GM12878 (cell line): Measurements from ENCODE around the gene NFAM1. TPM values are rescaled to one million over a fixed set of nuclear protein-coding genes. Genes with fewer than 3 reads are reported as not detected.

ENCODE experiments used
- ATAC-seq: fragments of 200-7000 bp; cut with Tn5 transposase; 3 replicates; pipeline ENCODE4 v1.9.1; 2020; ENCODE audit warnings: mild to moderate bottlenecking, moderate library complexity
- BruUV-seq: library from RNA; stranded (reverse); fragments of 400-500 nt; replicated peaks from 2 replicates; lab custom pipeline; 2021; lab: Mats Ljungman, UMichigan
- CTCF ChIA-PET: fragments of 300-600 bp; sonication (Branson Sonifier 250); formaldehyde crosslinking; extraction: SDS; loops from one replicate; lab custom pipeline; 2021; ENCODE audit warnings: inconsistent platforms; lab: Yijun Ruan, JAX
- POLR2A ChIA-PET: fragments of 350-600 bp; formaldehyde crosslinking; extraction: SDS; loops from one replicate; lab custom pipeline; 2021; ENCODE audit warnings: inconsistent platforms; lab: Charles Lee
- RAD21 ChIA-PET: fragments of 300-600 bp; sonication (Branson Sonifier 250); formaldehyde crosslinking; loops from one replicate; lab custom pipeline; 2023; ENCODE audit warnings: antibody characterized with exemption; ENCODE audit not compliant: unreplicated experiment; lab: Charles Lee
- SMC1A ChIA-PET: fragments of 300-600 bp; sonication (Branson Sonifier 250); formaldehyde crosslinking; loops from one replicate; lab custom pipeline; 2023; ENCODE audit not compliant: unreplicated experiment, uncharacterized antibody; lab: Charles Lee
- DNase-seq: peaks from one replicate; pipeline ENCODE4 v3.0.0-alpha.2; 2011; ENCODE audit warnings: low read depth, low spot score
- FAIRE-seq: peaks from 3 replicates; lab custom pipeline; 2011; peaks lifted over from hg19 to GRCh38; lab: Jason Lieb, UNC
- H2AFZ ChIP-seq: 2 replicates; pipeline ENCODE4 v1.6.0; 2011; ENCODE audit warnings: low read depth, low read length, control low read depth; ENCODE audit not compliant: control insufficient read depth
- H3K27ac ChIP-seq: 2 replicates; pipeline ENCODE4 v1.5.1; 2011; ENCODE audit warnings: control low read depth; ENCODE audit not compliant: control insufficient read depth, insufficient read depth
- H3K27me3 ChIP-seq, 2 experiments: replicated peaks in 1 of 2; 2 replicates each; pipeline versions ENCODE4 v1.6.0 to v1.6.1; 2011; ENCODE audit warnings: low read length in 1 of 2; ENCODE audit not compliant: control insufficient read depth in 2 of 2, insufficient read depth in 2 of 2
- H3K36me3 ChIP-seq, 2 experiments: 2 replicates each; pipeline ENCODE4 v1.5.1; 2011; ENCODE audit warnings: low read length in 1 of 2; ENCODE audit not compliant: control insufficient read depth in 2 of 2, insufficient read depth in 2 of 2
- H3K4me1 ChIP-seq: 2 replicates; pipeline ENCODE4 v1.6.1; 2011; ENCODE audit warnings: mild to moderate bottlenecking, low read length, moderate library complexity, mixed read lengths; ENCODE audit not compliant: control insufficient read depth, insufficient read depth
- H3K4me2 ChIP-seq: 2 replicates; pipeline ENCODE4 v1.6.0; 2011; ENCODE audit warnings: control low read depth; ENCODE audit not compliant: control insufficient read depth, insufficient read depth
- H3K4me3 ChIP-seq: fragments of 200-600 bp; sonication (generic); 2 replicates; pipeline ENCODE4 v1.5.1; 2016
- H3K79me2 ChIP-seq: 2 replicates; pipeline ENCODE4 v1.6.0; 2011; ENCODE audit warnings: low read length; ENCODE audit not compliant: control insufficient read depth, insufficient read depth
- H3K9ac ChIP-seq: 2 replicates; pipeline ENCODE4 v1.8.0; 2011; ENCODE audit warnings: low read length, control low read depth, mixed read lengths; ENCODE audit not compliant: control insufficient read depth, insufficient read depth
- H3K9me3 ChIP-seq: replicated peaks from 3 replicates; pipeline ENCODE4 v1.5.1; 2011; ENCODE audit warnings: mild to moderate bottlenecking, low read length; ENCODE audit not compliant: control insufficient read depth, insufficient read depth
- H4K20me1 ChIP-seq: 2 replicates; pipeline ENCODE4 v1.6.0; 2011; ENCODE audit not compliant: control insufficient read depth, insufficient read depth
- CEBPZ ChIP-seq: fragments of 150-350 bp; IDR thresholded peaks from 2 replicates; pipeline ENCODE4 v1.6.1; 2016; ENCODE audit warnings: low read depth, low read length
- HDAC6 ChIP-seq: fragments of 200-600 bp; sonication (generic); IDR thresholded peaks from one replicate; pipeline ENCODE4 v1.8.0; 2017; ENCODE audit warnings: antibody characterized with exemption; ENCODE audit not compliant: unreplicated experiment
- NFYA ChIP-seq: IDR thresholded peaks from 2 replicates; pipeline ENCODE4 v1.6.1; 2011; ENCODE audit warnings: low read depth, mild to moderate bottlenecking, low read length, improper control_type of control experiment, borderline replicate concordance
- POU2F2 ChIP-seq: IDR thresholded peaks from 3 replicates; pipeline ENCODE4 v1.6.1; 2011; ENCODE audit warnings: low read depth, mild to moderate bottlenecking, low read length, borderline replicate concordance
- TAF1 ChIP-seq: IDR thresholded peaks from 2 replicates; pipeline ENCODE4 v1.6.1; 2011; ENCODE audit warnings: mild to moderate bottlenecking, low read depth, low read length, borderline replicate concordance
- TCF12 ChIP-seq: IDR thresholded peaks from 2 replicates; pipeline ENCODE4 v1.6.1; 2011; ENCODE audit warnings: low read depth, mild to moderate bottlenecking, low read length
- TCF3 ChIP-seq: IDR thresholded peaks from 2 replicates; pipeline ENCODE4 v1.6.1; 2012; ENCODE audit warnings: low read depth, mild to moderate bottlenecking, low read length, borderline replicate concordance; ENCODE audit not compliant: insufficient read depth
- ZNF217 ChIP-seq: fragments of 450-650 bp; IDR thresholded peaks from 2 replicates; pipeline ENCODE4 v1.6.1; 2017; ENCODE audit warnings: antibody characterized with exemption, mild to moderate bottlenecking
- ZNF274 ChIP-seq: IDR thresholded peaks from one replicate; pipeline ENCODE4 v1.8.0; 2011; ENCODE audit not compliant: insufficient read length, insufficient read depth
- WGBS: methylation state at CpG from one replicate; pipeline ENCODE4 v1.1.6; 2016; ENCODE audit warnings: low lambda C conversion rate; ENCODE audit not compliant: insufficient replicate concordance, insufficient coverage; ENCODE audit errors: missing lambda C conversion rate; 5-methylcytosine and 5-hydroxymethylcytosine counted together
- in situ Hi-C: fragments of 300-500 bp; cut with MboI; formaldehyde crosslinking; loops from 9 replicates; pipeline ENCODE4 v1.14.3; 2018; ENCODE audit warnings: mixed read lengths
- intact Hi-C: fragments of 100-400 bp; cut with micrococcal nuclease; formaldehyde crosslinking; loops from one replicate; pipeline ENCODE4 v1.14.2; 2022; ENCODE audit not compliant: unreplicated experiment
- polyA plus RNA-seq, 11 experiments: library from polyadenylated mRNA; depleted of rRNA in 4 of 11; unstranded in 6 of 11; stranded (reverse) in 5 of 11; fragments of >200 nt; fragmentation: Nextera tagmentation in 4 of 11; fragmentation: Illumina TruSeq in 1 of 11; extraction: Ambion mirVana in 4 of 11; extraction: Trizol in 1 of 11; gene quantifications; 1 replicate in 1 of 11; 2 replicates in 10 of 11; pipeline versions ENCODE4 v1.2.1 to v1.2.3, GENCODE V29; 2011 to 2016; ENCODE audit warnings: inconsistent platforms in 2 of 11, missing spikeins in 2 of 11, low read depth in 1 of 11
- total RNA-seq, 4 experiments: library from RNA; depleted of rRNA in 3 of 4; stranded (reverse); fragments of >200 nt in 3 of 4; fragmentation: Illumina TruSeq in 1 of 4; extraction: Trizol in 1 of 4; gene quantifications; 2 replicates each; pipeline versions ENCODE4 v1.2.1 to v1.2.3, GENCODE V29; 2013 to 2021
- TF ChIP-seq, protein P1 (sequence below), 3 experiments: IDR thresholded peaks in 2 of 3; conservative IDR thresholded peaks in 1 of 3; 2 replicates each; pipeline ENCODE4 v1.5.1; 2011; ENCODE audit warnings: low read depth in 3 of 3, low read length in 3 of 3, mild to moderate bottlenecking in 3 of 3, control low read depth in 2 of 3, moderate library complexity in 2 of 3, inconsistent platforms in 1 of 3, mixed read lengths in 1 of 3; ENCODE audit not compliant: control insufficient read depth in 2 of 3, insufficient read depth in 1 of 3; ENCODE audit errors: extremely low read depth in 1 of 3
- TF ChIP-seq, protein P2 (sequence below): fragments of 450-650 bp; IDR thresholded peaks from 2 replicates; pipeline ENCODE4 v1.6.1; 2018; ENCODE audit warnings: borderline replicate concordance, mild to moderate bottlenecking; ENCODE audit not compliant: partially characterized antibody

The NFAM1 gene
- total and polyA plus RNA-seq, 10 of the 15 experiments (the other 5 are each of a cell fraction or from before 2014, with no cell fraction given) = 0.13 to 1.3 (median 0.24) TPM; not detected in 3

DNA sequence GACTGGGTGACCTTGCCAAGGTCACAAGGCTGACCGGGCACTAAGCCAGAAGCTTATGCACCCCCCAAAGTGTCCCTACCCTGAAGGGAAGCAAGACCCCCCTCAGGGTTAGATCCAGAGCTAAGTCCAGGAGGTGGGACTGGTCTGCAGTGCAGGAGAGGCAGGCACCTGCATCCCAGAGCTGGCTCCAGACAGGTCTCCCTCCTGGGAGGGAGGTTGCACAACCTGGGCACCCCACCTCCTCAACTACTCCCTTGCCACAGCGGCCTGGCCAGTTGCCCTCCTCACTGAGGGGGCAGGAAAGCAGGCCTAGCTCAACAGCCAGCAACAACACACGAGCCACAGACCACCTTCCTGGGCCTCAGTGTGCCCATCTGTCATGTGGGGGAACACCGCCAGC, 86.7 kb downstream of the NFAM1 start:
- in situ Hi-C loops (no loop called here), intact Hi-C loops (no loop called here)
- Histone ChIP-seq H2AFZ (no peak overlapping the region), H3K36me3 (no peaks in the 10 kb centered on the region), H3K9ac (no peak overlapping the region), H3K27me3 (peaks cover 1 to 10% of the 10 kb centered on the region in 2 experiments; a peak in 3 of 4 replicates), H3K4me2 (no peak overlapping the region), H3K4me3 (no peak overlapping the region), H3K79me2 (no peaks in the 10 kb centered on the region), H4K20me1 (no peaks in the 10 kb centered on the region), H3K27ac (no peak overlapping the region), H3K4me1 (no peaks in the 10 kb centered on the region), H3K9me3 (no peaks in the 10 kb centered on the region)
- TF ChIP-seq NFYA (no peak), POU2F2 (no peak), TAF1 (no peak), ZNF274 (no peak), ZNF217 (no peak), TCF12 (no peak), CEBPZ (no peak), HDAC6 (no peak), TCF3 (no peak)
- TF ChIP-seq, protein P1, sequence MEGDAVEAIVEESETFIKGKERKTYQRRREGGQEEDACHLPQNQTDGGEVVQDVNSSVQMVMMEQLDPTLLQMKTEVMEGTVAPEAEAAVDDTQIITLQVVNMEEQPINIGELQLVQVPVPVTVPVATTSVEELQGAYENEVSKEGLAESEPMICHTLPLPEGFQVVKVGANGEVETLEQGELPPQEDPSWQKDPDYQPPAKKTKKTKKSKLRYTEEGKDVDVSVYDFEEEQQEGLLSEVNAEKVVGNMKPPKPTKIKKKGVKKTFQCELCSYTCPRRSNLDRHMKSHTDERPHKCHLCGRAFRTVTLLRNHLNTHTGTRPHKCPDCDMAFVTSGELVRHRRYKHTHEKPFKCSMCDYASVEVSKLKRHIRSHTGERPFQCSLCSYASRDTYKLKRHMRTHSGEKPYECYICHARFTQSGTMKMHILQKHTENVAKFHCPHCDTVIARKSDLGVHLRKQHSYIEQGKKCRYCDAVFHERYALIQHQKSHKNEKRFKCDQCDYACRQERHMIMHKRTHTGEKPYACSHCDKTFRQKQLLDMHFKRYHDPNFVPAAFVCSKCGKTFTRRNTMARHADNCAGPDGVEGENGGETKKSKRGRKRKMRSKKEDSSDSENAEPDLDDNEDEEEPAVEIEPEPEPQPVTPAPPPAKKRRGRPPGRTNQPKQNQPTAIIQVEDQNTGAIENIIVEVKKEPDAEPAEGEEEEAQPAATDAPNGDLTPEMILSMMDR (IDR thresholded peaks at IDR 0.05 in 2 of 3, conservative IDR thresholded peaks at IDR 0.05 in 1 of 3; ENCODE audit: control insufficient read depth in 2 of 3, extremely low read depth in 1 of 3, insufficient read depth in 1 of 3, low read depth in 3 of 3, low read length in 3 of 3) = no peak
- TF ChIP-seq, protein P2, sequence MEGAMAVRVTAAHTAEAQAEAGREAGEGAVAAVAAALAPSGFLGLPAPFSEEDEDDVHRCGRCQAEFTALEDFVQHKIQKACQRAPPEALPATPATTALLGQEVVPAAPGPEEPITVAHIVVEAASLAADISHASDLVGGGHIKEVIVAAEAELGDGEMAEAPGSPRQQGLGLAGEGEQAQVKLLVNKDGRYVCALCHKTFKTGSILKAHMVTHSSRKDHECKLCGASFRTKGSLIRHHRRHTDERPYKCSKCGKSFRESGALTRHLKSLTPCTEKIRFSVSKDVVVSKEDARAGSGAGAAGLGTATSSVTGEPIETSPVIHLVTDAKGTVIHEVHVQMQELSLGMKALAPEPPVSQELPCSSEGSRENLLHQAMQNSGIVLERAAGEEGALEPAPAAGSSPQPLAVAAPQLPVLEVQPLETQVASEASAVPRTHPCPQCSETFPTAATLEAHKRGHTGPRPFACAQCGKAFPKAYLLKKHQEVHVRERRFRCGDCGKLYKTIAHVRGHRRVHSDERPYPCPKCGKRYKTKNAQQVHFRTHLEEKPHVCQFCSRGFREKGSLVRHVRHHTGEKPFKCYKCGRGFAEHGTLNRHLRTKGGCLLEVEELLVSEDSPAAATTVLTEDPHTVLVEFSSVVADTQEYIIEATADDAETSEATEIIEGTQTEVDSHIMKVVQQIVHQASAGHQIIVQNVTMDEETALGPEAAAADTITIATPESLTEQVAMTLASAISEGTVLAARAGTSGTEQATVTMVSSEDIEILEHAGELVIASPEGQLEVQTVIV = no peak
- DNase-seq (no peak), FAIRE-seq (no peak), ATAC-seq (no peak)
- WGBS = 27% methylated on average over 4 of the region's 4 CpGs
- ChIA-PET SMC1A (interaction anchor here (1.5 kb wide), 1 partner anchor 19 kb away, joined by 7 read pairs; no protein-coding TSS in a partner anchor), RAD21 (interaction anchor here (0.9 kb wide), 1 partner anchor 91 kb away, joined by 5 read pairs; no protein-coding TSS in a partner anchor), POLR2A (no interaction called here), CTCF (interaction anchor here (0.6 kb wide), 1 partner anchor 162 kb away, joined by 4 read pairs; no protein-coding TSS in a partner anchor)
- BruUV-seq = no TSS peak
